ENCODE results near the gene CEP97.
A peak's percentile ranks its signal among the peaks of the same experiment; 100 is the strongest.
"Not testable (repeated sequence)": the region's sequence is repeated elsewhere in the genome, so short reads cannot be mapped to it uniquely, and the experiment has no call there.

CEP97 gene, protein sequence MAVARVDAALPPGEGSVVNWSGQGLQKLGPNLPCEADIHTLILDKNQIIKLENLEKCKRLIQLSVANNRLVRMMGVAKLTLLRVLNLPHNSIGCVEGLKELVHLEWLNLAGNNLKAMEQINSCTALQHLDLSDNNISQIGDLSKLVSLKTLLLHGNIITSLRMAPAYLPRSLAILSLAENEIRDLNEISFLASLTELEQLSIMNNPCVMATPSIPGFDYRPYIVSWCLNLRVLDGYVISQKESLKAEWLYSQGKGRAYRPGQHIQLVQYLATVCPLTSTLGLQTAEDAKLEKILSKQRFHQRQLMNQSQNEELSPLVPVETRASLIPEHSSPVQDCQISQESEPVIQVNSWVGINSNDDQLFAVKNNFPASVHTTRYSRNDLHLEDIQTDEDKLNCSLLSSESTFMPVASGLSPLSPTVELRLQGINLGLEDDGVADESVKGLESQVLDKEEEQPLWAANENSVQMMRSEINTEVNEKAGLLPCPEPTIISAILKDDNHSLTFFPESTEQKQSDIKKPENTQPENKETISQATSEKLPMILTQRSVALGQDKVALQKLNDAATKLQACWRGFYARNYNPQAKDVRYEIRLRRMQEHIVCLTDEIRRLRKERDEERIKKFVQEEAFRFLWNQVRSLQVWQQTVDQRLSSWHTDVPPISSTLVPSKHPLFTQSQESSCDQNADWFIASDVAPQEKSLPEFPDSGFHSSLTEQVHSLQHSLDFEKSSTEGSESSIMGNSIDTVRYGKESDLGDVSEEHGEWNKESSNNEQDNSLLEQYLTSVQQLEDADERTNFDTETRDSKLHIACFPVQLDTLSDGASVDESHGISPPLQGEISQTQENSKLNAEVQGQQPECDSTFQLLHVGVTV

DNA sequence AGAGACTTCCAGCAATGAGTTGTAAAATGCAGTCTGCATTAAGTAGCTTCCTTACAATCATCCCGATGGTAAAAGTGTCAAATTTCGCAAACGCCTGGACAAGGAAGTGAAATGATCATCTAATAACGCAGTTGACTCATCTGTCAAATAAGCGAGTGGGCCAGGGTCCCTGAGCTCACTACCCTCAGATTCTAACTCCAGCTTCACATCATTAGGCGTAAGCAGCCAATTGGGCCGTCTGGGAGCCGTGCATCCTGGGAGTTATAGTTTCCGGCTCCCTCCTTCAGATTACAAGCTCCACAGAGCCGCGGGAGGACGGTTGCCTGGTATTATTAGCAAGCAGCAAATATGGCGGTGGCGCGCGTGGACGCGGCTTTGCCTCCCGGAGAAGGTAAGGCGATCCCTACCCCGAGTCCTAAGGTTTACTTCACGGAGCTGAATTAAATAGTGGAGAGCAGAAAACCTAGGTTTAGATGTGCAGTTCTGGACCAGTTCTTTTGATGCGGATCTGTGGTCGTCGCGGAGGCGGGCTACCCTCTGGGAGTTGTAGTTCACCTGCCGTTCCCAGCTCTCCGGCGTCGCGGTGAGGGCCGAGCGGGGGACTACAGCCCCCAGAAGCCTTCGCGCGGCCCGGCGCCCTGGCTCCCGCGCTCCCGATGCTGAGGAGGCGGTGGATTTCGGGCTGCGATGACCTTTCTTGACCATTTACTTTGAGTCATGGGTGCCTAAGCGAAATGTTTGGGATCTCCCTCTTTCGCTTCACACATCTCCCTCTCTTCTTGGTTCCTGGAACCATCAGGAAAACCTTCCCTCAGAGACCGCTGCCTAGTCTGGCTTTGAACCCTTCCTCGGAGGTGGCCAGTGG, at the start of gene CEP97:
CEP97 (plus strand) TSS at position 286 of the 865 bp plus-strand sequence; CDS start at position 349, 63 bp downstream.
- peak; percentile 91 for DNase-seq (ENCODE audit: low spot score)

DNA sequence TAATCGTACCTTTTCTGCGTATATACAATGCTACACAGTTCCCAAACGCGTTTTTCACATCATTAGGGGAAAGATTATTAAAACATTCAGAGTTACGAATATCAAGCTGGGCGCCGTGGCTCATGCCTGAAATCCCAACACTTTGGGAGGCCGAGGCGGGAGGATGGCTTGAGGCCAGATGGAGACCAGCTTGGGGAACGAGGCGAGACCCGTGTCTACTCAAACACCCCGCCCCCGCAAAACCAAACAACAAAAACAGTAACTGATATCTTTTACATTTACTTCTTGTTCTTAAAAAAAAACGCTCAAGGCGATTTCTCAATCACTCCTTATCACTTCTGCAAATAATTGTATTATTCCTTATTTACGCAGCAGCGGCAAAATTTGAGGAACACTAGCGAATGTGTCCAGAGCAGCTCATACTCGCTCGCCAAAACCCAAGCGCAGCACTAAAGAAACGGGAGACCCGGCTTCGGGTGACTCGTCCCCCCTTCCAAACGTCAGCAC, 48.7 kb upstream of the CEP97 start:
- no peak for DNase-seq (ENCODE audit: low spot score)

DNA sequence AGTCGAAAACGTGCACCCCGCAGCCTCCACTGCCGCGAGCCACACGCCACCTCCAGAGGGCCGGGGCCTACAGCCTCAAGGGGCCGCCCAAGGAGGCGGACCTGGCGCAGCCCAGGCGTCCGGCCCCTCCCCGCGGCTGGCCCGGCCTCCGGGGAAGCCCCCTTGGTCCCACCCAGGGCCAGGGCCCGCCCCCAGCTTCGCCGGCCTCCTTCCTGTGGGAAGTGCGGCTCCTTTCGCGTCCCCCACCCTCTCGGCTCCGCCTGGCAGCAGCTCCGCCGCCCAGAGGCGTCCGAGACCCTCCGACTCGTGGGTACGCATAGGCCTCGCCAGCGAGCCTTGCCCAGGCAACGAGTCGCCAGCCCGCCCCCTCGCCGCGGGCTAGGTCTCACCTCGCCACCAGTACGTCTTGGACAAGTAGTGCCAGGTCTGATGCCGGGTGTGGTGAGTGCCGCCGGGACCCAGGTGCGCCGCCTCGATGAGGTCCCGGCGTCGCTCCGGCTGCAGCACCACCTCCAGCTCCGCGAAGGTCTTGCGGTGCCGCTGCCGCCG, 48.1 kb upstream of the CEP97 start:
- peak; percentile 95 for DNase-seq (ENCODE audit: low spot score)

DNA sequence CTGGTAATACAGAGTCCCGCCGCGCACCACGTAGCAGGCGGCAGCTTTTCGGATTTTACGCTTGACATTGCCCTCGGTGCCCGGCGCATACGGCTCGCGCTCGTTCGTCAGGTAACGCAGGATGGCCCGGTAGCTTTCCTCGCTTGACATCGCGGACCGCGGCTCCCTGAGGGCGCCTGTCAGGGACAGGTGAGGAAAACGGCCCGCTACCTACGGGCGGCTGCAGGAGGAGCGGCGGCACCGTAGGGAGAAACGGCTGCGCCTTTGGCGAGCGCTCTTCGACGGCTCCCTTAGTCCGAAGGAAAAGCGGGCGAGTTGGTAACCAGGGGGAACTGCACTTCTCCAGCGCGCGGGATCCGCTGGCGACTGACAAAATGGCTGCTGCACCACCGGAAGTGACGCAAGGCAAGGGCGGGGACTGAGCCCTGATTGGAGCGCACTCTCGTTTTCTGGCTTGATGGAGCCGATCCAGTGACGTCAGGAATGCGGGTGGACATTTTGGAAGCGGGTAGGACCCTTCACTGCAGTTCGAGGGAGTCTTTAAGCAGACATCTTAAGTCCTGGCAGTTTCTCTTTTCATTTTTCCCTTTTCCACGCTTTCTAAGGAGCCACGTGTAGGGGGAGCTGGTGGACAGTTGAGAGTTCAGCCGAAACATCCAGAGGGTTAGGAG, 47.5 kb upstream of the CEP97 start, which contains the start of gene ZBTB11:
ZBTB11 (minus strand) TSS at position 368 of the 671 bp plus-strand sequence; CDS start at position 150, 218 bp downstream.
- DNase-seq (ENCODE audit: low spot score), result peak; percentile 100

DNA sequence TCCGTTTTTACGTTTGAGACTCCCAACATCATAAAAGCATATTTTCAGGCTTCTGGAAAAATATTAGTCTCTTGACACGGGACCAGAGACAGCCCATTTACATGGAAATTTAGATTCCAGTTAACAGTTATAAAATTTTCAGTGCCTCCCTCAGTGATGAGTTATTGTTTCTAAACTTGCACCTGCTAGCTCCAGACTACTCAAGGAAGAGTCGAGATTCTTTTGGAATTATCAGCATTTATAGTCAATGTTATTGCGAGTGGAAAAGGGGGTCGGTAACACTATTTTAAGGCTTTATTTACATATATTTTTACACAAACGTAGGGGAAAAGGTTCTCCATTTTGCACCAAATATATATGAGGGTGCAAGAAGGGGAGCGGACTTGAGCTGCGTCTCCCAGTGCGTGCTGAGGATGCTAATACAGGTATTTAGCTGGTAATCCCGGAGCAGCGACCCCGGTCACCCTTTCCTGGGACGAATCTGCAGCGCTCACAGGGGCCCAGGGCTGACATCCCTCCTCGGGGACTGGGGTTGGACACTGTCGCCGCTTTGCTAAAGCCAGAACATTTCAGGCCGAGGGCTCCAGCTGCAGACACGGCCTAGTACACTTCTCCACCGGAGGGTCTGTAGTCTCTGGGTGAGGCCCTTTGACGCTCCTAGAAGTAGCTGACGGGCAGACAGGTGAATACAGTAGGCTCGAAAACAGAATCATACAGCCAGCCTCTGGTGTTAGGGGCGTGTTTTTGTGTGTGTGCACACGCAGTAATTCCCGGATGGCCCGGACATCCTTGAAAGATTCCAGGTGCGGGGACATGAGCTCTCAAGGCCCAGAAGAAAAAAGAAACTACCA, 46.8 kb upstream of the CEP97 start:
- DNase-seq (ENCODE audit: low spot score), result no peak

DNA sequence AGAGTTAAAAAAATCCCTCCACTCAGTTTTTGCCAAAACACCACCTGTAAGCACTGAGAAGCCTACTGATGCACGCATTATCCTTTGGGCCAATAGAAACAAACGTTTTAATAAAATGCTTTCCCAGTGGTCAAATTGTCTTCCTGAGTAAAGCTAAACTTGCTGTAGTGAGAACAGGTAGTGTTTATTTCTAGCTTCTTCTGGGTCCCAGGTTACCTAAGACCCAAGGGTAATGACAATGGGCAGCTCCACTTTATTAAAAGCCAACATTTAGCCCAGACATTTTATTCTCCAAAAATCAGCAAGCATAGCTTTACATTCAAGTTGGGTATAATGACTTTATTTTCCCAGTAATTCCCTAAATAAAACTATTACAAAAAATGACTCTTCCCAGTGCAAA, 45.6 kb upstream of the CEP97 start:
- DNase-seq (ENCODE audit: low spot score), result not testable (repeated sequence)

DNA sequence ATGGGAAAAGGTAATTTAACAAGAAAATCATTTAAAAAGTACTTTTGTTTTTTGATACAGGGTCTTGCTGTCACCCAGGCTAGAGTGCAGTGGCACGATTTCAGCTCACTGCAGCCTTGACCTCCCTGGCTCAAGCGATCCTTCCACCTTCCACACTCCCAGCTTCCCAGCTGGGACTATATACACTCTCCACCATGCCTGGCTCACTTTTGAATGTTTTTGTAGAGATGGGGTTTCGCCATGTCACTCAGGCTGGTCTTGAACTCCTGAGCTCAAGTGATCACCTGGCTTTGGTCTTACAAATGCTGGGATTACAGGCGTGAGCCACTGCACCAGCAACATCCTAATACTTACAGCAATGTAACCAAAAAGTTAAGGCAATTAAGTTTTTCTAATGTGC, 43.9 kb upstream of the CEP97 start:
- DNase-seq (ENCODE audit: low spot score), result no peak

DNA sequence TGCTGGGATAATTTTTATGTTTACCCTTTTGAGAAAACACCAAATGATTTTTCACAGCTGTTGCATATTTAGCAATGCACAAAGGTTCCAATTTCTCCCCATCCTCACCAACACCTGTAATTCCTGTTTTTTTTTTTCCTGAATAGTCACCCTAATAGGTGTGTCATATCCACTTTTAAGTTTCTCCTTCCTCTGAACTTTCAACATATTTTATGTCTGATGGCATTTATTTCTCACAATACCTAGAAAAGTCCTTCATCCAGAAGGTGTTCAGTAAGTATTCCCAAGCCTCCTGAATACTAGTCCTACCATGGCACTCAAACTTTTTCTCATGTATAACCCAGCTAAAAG, 39.4 kb upstream of the CEP97 start:
- DNase-seq (ENCODE audit: low spot score), result no peak

DNA sequence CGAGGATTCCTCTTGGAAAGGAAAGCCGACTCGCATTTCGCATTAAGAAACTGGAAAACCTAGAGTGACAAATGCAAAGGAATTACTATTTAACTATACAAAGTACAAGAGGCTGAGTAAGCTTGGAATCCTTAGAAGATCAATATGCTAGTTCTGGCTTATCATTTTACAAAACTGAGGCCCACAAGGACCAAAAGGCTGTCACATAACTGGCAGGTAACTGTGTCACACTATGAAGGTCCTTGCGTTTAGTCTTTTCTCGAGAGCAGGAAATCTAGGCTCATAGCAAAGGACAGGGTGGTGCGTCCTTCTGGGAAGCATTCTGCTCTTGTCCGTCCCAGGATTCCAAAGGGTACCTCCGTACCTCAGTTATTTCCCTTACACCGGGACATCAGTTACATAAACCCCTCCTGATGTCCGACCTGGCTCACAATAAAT, 38.5 kb upstream of the CEP97 start:
- no peak for DNase-seq (ENCODE audit: low spot score)

DNA sequence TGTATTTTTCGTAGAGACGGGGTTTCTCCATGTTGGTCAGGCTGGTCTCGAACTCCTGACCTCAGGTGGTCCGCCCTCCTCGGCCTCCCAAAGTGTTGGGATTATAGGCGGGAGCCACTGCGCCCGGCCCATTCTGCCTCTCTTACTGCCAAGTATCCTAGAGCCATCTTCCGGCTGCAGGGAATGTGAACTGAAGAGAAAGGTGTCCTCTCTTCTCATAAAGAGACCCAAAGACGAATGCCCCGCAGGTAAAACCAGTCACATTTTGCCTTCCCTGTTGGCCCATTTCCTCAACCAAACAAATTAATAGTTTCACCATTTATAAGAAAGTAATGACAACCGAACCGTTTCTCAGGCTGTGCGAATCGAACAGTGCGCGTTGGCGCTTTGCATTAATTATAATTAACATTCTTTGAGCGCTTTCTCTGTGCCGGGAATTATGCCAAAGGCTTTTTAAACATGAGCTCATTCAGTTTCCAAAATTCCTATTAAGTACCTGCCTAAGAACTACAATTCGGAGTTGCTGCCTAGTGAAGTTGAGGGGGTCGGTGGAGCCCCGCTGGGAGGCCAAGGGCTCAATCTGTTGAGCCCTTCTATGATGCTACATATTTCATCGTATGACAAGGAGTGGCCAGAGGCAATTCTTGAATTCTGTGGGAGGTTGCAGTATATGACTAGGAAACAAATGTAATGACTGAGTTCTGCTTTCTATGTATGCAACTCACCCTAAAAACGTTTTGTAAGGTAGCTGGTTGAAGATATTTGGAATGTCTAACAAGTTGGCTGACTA, 37.1 kb upstream of the CEP97 start:
- DNase-seq (ENCODE audit: low spot score), result no peak

DNA sequence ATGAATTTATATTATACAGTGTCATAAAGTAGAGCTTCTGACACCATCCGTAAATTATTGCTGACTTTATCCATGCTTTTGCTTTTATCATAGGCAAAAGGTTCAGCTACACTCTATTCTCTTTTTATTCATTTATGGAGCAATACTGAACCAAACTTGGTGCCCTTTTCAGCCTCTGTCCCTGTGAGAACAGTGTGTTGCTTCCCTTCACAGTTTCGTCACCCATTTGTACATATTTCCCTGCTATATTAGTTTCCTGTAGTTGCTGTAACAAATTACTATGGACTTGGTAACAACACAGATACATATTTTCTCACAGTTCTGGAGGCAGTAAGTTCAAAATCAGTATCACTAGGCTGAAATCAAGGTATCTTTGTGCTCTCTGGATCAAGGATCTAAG, 35.1 kb upstream of the CEP97 start:
- no peak for DNase-seq (ENCODE audit: low spot score)

DNA sequence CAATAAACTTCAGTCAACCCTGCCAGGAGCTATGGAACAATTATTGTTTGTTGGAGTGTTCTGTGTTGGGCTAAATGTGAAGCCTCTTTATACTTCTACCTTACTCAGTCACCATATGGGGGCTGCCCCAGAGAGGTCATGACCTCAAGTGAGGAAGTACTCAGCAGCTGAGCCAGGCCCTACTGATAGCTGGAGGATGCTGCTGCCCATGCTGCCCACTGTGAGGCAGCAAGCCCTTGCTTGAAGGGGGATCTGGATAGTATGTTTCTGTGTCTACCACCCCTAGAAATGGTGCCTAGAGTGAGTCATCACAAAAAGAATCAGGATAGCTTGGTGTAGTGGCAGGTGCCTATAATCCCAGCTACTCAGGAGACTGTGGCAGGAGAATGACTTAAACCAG, 33.4 kb upstream of the CEP97 start:
- no peak for DNase-seq (ENCODE audit: low spot score)

DNA sequence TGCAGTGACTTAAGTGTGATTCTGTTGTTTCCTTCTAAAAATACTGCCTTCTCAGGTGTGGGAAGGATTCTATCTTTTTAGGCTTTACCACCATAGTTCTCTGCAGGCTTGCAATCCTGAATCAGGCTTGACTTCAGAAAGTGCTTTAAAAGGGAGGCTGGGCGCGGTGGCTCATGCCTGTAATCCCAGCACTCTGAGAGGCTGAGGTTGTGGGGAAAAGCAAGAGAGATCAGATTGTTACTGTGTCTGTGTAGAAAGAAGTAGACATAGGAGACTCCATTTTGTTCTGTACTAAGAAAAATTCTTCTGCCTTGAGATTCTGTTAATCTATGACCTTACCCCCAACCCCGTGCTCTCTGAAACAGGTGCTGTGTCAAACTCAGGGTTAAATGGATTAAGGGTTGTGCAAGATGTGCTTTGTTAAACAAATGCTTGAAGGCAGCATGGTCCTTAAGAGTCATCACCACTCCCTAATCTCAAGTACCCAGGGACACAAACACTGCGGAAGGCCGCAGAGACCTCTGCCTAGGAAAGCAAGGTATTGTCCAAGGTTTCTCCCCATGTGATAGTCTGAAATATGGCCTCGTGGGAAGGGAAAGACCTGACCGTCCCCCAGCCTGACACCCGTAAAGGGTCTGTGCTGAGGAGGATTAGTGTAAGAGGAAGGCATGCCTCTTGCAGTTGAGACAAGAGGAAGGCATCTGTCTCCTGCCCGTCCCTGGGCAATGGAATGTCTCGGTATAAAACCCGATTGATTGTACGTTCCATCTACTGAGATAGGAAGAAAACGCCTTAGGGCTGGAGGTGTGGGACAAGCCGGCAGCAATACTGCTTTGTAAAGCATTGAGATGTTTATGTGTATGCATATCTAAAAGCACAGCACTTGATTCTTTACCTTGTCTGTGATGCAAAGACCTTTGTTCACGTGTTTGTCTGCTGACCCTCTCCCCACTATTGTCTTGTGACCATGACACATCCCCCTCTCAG, 32.4 kb upstream of the CEP97 start:
- DNase-seq (ENCODE audit: low spot score), result not testable (repeated sequence)

DNA sequence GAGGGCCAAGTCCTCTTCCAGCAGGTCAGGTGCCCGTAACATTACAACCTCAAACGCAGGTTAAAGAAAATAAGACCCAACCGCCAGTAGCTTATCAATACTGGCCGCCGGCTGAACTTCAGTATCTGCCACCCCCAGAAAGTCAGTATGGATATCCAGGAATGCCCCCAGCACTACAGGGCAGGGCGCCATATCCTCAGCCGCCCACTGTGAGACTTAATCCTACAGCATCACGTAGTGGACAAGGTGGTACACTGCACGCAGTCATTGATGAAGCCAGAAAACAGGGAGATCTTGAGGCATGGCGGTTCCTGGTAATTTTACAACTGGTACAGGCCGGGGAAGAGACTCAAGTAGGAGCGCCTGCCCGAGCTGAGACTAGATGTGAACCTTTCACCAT, 30.9 kb upstream of the CEP97 start:
- DNase-seq (ENCODE audit: low spot score), result not testable (repeated sequence)

DNA sequence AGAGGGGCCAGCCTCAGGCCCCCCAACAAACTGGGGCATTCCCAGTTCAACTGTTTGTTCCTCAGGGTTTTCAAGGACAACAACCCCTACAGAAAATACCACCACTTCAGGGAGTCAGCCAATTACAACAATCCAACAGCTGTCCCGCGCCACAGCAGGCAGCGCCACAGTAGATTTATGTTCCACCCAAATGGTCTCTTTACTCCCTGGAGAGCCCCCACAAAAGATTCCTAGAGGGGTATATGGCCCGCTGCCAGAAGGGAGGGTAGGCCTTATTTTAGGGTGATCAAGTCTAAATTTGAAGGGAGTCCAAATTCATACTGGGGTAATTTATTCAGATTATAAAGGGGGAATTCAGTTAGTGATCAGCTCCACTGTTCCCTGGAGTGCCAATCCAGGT, 29.6 kb upstream of the CEP97 start:
- DNase-seq (ENCODE audit: low spot score), result not testable (repeated sequence)

DNA sequence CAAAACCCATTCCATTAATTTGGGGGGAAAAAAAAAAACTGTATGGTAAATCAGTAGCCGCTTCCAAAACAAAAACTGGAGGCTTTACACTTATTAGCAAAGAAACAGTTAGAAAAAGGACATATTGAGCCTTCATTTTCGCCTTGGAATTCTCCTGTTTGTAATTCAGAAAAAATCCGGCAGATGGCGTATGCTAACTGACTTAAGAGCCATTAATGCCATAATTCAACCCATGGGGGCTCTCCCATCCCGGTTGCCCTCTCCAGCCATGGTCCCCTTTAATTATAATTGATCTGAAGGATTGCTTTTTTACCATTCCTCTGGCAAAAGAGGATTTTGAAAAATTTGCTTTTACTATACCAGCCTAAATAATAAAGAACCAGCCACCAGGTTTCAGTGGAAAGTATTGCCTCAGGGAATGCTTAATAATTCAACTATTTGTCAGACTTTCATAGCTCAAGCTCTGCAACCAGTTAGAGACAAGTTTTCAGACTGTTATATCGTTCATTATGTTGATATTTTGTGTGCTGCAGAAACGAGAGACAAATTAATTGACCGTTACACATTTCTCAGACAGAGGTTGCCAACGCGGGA, 28.5 kb upstream of the CEP97 start:
- peak; percentile 67 for DNase-seq (ENCODE audit: low spot score)

Data from activated CD4-positive, alpha-beta T cell treated with anti-CD3 and anti-CD28 coated beads, Interleukin-2, Interleukin-4, amounts not matched to agents 100 ng/mL and 50 ng/mL, durations not matched to agents 16 hours and 8 hours (primary cell).